T-helper 17 cell (primary cell): ENCODE results near the gene ICE2. TPM values are rescaled to one million over a fixed set of nuclear protein-coding genes. Genes with fewer than 3 reads are reported as not detected.

Source experiments
- ATAC-seq: fragments of 150-1000 bp; cut with Tn5 transposase; 2 replicates; pipeline ENCODE4 v1.10.0; 2021; ENCODE audit warnings: mild to moderate bottlenecking, moderate library complexity
- DNase-seq, 3 donors: peaks; one replicate each; pipeline versions ENCODE4 v3.0.0 to v3.0.0-alpha.2; 2020 to 2021
- H3K9me3 ChIP-seq: one replicate; pipeline ENCODE4 v1.7.0; 2013; ENCODE audit warnings: low read length, mild to moderate bottlenecking; ENCODE audit not compliant: control insufficient read depth, poor library complexity, severe bottlenecking
- H3K27ac Mint-ChIP-seq: one replicate; pipeline ENCODE4 v1.8.0; 2022; ENCODE audit warnings: mild to moderate bottlenecking, moderate library complexity, mixed read lengths
- H3K27me3 Mint-ChIP-seq: one replicate; pipeline ENCODE4 v1.8.0; 2022; ENCODE audit warnings: mixed read lengths
- H3K36me3 Mint-ChIP-seq: one replicate; pipeline ENCODE4 v1.8.0; 2022; ENCODE audit warnings: low read depth, mixed read lengths
- H3K4me1 Mint-ChIP-seq: one replicate; pipeline ENCODE4 v1.8.0; 2022; ENCODE audit warnings: mild to moderate bottlenecking, mixed read lengths
- H3K4me3 Mint-ChIP-seq: one replicate; pipeline ENCODE4 v1.8.0; 2022; ENCODE audit warnings: mild to moderate bottlenecking, moderate library complexity, mixed read lengths
- total RNA-seq, 4 donors: library from RNA in 2 of 4; stranded (reverse) in 2 of 4; gene quantifications; one replicate each; pipeline ENCODE4 v1.2.3 and lab custom pipeline; 2022 to 2026

The ICE2 gene
- total RNA-seq, 2 donors from 2014 or later: 32.9 to 39.8 TPM

DNA sequence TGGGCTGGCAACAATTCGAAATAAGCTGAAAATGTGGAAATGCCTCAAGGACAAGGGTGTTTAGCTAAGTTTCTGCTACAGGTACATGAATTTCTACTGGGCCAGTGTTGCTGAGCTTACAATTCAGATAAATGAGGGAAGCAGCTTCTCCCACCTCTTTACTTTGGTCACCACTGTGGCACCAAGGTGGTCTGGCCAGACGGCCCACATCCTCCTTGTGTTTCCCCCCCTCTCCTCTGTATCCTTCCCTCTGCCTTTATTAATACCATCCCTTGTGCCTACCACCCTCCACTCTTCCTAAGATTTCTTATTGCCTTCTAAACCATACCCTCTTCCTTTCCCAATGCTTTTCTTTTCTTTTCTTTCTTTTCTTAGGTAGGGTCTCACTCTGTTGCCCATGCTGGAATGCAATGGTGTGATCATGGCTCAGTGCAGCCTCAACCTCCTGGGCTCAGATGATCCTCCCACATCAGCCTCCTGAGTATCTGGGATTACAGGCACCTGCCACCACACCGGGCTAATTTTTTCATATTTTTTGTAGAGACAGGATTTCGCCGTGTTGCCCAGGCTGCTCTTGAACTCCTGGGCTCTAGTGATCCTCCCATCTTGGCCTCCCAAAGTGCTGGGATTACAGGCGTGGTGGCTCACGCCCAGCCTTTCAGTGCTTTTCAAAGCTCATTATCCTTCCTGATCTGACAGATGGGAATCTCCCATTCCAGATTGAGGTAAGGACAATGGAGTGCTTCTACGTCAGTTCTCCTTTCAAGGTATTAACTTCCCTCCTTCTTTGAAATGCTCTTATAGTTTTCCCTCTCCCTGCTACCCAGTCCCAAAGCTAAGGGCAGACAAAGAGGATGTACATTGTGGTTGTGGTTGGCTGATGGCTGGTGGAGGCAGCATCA, 95.9 kb downstream of the ICE2 start:
- H3K4me1 Mint-ChIP-seq: peaks cover 26% of the 10 kb centered on the region
- H3K4me3 Mint-ChIP-seq: no peak overlapping the region
- peak overlapping the region; percentile 81 for H3K27ac Mint-ChIP-seq
- peaks cover 5% of the 10 kb centered on the region for H3K36me3 Mint-ChIP-seq
- H3K27me3 Mint-ChIP-seq: no peaks in the 10 kb centered on the region
- ATAC-seq (no peak), DNase-seq (no peak)
- H3K9me3 ChIP-seq: no peaks in the 10 kb centered on the region

DNA sequence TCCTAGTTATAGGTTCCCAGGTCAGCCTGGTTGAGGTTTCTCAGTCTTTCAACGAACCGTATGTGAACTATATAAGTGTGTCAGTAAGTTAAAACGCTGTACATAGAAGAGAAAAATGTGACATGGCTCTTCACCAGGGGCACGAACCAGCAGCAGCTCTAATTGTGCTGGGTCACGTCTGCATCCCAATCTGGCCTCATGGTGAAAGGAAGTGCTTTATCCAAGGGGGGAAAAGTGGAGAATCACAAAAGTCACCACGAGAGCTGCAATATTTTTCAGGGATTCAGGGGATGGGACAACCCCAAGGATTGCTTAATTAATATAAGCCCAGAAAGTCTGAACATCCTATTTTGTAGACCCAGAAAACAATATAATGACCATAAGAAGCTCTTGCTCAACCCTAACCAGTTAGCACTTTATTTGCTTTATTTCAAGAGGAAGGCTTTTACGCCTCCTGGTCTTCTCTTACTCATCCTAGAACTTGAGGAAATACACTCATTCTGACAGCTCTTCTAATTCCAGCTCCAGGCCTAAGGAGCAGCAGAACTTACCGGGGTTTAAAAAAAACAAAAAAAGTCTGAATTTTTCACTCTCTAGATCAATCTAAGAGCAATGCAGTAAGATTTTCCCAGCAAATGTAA, 97.7 kb downstream of the ICE2 start:
- no peak overlapping the region for H3K4me3 Mint-ChIP-seq
- DNase-seq (no peak), ATAC-seq (no peak)
- H3K36me3 Mint-ChIP-seq: peaks cover 5% of the 10 kb centered on the region
- H3K4me1 Mint-ChIP-seq: peaks cover 17% of the 10 kb centered on the region
- no peaks in the 10 kb centered on the region for H3K27me3 Mint-ChIP-seq
- no peaks in the 10 kb centered on the region for H3K9me3 ChIP-seq
- no peak overlapping the region for H3K27ac Mint-ChIP-seq

DNA sequence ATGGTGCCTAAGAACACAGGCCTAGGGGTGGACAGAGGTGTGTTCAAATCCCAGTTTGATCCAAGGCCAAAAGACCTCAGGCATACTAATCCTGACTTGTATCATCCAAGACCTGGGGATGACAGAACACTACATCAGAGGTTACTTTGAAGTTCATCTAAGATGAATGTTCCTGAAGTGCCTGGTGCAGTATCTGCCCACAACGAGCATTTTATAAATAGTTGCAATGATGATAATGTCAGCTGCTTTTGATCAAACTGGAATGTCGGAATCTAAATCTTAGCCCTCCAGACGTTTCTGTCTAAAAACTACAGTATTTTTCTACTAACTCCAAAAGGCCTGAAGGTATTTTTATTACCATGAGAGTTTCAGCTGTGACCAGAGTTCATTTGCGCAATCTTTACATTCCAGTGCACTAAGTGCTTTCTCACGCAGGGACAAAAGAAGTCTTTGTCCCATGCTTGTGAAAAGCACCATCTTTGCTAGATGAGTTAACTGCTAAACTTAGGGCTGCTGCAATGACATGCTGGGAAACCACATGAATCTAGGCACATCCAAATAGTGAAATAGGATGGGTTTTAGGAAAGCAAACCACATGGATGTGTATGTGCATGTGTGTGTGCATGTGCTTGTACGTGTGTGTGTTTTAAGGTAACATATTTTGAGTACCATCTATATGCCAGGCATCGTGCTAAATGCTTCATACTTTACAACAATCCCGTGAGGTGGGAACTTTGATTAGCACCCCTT, 99.2 kb downstream of the ICE2 start:
- peaks cover 22% of the 10 kb centered on the region for H3K4me1 Mint-ChIP-seq
- H3K36me3 Mint-ChIP-seq: peaks cover 7% of the 10 kb centered on the region
- no peaks in the 10 kb centered on the region for H3K27me3 Mint-ChIP-seq
- no peak for ATAC-seq
- no peak overlapping the region for H3K4me3 Mint-ChIP-seq
- no peak overlapping the region for H3K27ac Mint-ChIP-seq
- H3K9me3 ChIP-seq: no peaks in the 10 kb centered on the region
- DNase-seq: no peak

DNA sequence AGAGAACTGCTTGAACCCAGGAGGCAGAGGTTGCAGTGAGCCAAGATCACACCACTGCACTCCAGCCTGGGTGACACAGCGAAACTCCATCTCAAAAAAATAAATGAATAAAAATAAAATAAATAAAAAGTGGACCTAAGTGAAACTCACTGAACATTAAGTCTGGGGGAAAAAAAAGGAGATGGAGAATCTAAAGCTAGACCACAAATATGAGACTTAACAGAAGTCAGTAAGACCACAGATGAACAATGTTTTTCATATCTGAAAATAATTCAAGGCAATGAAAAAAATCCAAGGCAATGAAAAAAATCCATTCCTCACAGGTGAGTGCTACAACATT, 99.8 kb downstream of the ICE2 start:
- H3K27me3 Mint-ChIP-seq: no peaks in the 10 kb centered on the region
- H3K36me3 Mint-ChIP-seq: peaks cover 7% of the 10 kb centered on the region
- no peaks in the 10 kb centered on the region for H3K9me3 ChIP-seq
- H3K27ac Mint-ChIP-seq: no peak overlapping the region
- peaks cover 23% of the 10 kb centered on the region for H3K4me1 Mint-ChIP-seq
- H3K4me3 Mint-ChIP-seq: no peak overlapping the region
- DNase-seq (no peak), ATAC-seq (no peak)

DNA sequence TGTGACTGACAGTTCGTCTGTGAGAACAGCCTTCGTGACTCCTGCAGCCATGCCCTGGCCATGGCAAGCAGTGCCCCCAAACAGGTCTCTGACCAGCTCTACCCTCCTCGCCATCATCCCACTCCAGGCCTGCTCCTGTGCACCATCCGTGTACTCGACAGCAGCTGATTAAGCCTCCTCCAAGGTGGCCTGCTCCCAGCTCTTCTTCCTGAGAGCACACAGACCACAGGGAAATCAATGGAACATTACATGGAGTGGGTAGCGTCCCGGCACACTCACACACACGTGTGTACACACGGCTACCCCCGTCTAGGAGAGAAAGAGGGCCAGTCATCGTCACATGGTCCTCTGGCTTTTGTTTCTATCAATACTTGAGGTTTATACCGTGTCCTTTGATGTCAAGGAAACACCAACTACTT, 102.3 kb downstream of the ICE2 start:
- peak overlapping the region; percentile 41 for H3K27ac Mint-ChIP-seq
- ATAC-seq: no peak
- H3K4me1 Mint-ChIP-seq: peaks cover 20% of the 10 kb centered on the region
- no peak overlapping the region for H3K4me3 Mint-ChIP-seq
- no peak for DNase-seq
- no peaks in the 10 kb centered on the region for H3K9me3 ChIP-seq
- H3K27me3 Mint-ChIP-seq: no peaks in the 10 kb centered on the region
- peaks cover 4% of the 10 kb centered on the region for H3K36me3 Mint-ChIP-seq

DNA sequence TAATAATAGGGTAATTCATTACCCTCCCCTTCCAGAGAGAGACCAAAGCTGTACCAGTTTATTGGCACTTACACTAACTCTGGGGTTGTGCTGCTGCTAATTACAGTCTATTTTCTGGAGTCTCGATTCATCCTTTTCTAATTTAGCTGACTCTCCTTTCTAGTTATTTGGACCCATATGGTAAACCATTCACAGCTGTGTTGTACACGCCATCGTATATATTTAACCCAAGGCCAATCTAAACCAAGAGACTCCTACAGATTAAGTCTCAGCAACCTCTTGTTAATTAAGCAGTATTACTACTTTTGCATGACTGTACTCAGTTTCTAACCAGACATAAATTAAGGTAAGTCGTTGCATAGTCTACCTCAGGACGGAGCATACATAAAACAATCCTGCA, 103.6 kb downstream of the ICE2 start:
- no peaks in the 10 kb centered on the region for H3K9me3 ChIP-seq
- no peak for ATAC-seq
- peaks cover 2% of the 10 kb centered on the region for H3K36me3 Mint-ChIP-seq

DNA sequence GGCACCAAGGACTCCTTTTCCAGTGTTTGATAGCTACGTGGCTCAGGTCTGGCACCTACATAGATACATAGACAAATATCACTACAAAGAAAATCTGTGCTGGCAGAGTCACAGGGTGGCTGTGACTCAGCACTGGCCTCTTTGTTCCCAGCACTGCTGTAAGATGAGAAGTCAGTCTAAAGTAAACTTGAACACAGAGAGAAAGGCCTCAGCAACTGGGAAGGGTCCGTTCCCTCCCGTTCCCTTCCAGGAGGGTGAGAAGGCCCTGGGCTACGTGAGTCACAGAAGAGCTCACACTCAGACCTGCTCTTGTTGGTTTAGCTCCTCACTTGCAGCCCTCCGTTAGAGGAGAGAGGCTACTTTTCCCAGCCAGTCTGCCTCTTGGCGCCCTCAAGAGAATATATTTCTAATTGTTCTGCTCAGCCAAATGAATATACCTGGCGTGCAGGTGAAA, 104.3 kb downstream of the ICE2 start:
- H3K4me3 Mint-ChIP-seq: no peak overlapping the region
- H3K27me3 Mint-ChIP-seq: no peaks in the 10 kb centered on the region
- no peak overlapping the region for H3K27ac Mint-ChIP-seq
- peaks cover 2% of the 10 kb centered on the region for H3K36me3 Mint-ChIP-seq
- no peak for DNase-seq
- peaks cover 26% of the 10 kb centered on the region for H3K4me1 Mint-ChIP-seq
- ATAC-seq: no peak
- no peaks in the 10 kb centered on the region for H3K9me3 ChIP-seq

More for the DNA sequence above, 103.6 kb downstream of the ICE2 start:
- H3K27ac Mint-ChIP-seq: no peak overlapping the region
- H3K4me3 Mint-ChIP-seq: no peak overlapping the region
- no peak for DNase-seq
- H3K4me1 Mint-ChIP-seq: peaks cover 21% of the 10 kb centered on the region
- H3K27me3 Mint-ChIP-seq: no peaks in the 10 kb centered on the region

DNA sequence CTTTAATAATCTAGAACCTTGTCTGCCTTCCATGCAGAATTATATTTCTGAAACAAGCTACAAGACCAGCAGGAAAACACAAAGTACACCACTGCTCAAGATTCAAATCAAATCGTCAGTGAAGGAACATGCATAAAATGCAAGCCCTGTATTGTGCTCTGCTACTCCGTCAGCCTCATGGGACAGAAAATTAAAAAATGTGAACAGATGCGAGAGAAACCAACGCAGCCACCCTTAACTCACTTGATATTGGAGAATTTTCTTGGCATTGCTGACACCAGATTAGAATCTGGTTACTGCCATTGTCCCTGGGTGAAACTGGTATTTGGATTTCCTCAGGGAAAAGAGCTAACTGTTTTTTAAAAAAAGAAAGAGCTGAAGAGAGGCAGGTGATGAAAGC, 104.7 kb downstream of the ICE2 start:
- no peak for ATAC-seq
- H3K9me3 ChIP-seq: no peaks in the 10 kb centered on the region
- no peak overlapping the region for H3K27ac Mint-ChIP-seq
- H3K4me1 Mint-ChIP-seq: peaks cover 26% of the 10 kb centered on the region
- H3K4me3 Mint-ChIP-seq: peak overlapping the region; percentile 52
- H3K36me3 Mint-ChIP-seq: peaks cover 2% of the 10 kb centered on the region
- no peaks in the 10 kb centered on the region for H3K27me3 Mint-ChIP-seq
- no peak for DNase-seq

DNA sequence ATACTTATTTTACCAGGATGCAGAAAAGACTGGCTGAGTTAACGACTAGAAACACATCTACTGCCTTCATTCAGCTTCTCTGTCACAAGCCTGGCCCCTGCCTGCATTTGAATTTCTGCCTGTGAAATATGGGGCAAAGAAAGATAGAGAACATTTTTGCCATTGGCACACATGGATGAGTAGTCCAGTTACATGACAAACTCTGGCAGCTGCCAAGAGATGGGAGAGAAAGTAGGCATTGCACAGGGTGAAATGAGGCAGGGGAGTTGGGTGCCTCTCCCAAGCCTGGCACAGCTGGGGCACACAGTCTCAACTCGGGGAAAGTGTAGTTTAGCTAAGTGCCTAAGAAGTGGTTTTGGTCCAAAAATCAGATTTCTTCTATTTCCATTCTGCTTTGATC, 105.2 kb downstream of the ICE2 start:
- Mint-ChIP-seq H3K36me3 (peaks cover 2% of the 10 kb centered on the region), H3K27me3 (no peaks in the 10 kb centered on the region), H3K4me1 (peaks cover 26% of the 10 kb centered on the region), H3K4me3 (peak overlapping the region; percentile 25), H3K27ac (no peak overlapping the region)
- no peak for DNase-seq
- H3K9me3 ChIP-seq: no peaks in the 10 kb centered on the region
- ATAC-seq: no peak

DNA sequence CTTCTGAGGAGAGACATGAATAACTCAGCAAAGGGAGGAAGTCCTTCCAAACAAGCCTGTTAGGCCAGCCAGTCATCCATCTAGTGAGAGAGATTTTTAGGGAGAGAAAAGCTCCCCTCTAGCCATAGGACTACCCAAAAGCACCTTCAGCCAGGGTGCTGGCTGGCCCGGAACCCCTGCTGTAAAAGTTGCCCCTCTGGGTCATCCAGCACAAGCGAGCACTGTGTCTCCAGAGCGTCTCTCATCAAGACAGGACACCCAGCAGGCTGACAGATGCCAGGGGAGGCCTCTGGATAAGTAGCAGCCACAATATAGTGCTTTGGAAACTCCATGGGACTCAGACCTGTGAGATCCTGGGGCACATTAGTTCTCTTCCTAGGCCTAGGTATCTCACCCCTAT, 105.6 kb downstream of the ICE2 start:
- peaks cover 2% of the 10 kb centered on the region for H3K36me3 Mint-ChIP-seq
- ATAC-seq (no peak), DNase-seq (no peak)
- H3K4me1 Mint-ChIP-seq: peaks cover 26% of the 10 kb centered on the region
- H3K27ac Mint-ChIP-seq: no peak overlapping the region
- H3K27me3 Mint-ChIP-seq: no peaks in the 10 kb centered on the region
- H3K9me3 ChIP-seq: no peaks in the 10 kb centered on the region
- no peak overlapping the region for H3K4me3 Mint-ChIP-seq

DNA sequence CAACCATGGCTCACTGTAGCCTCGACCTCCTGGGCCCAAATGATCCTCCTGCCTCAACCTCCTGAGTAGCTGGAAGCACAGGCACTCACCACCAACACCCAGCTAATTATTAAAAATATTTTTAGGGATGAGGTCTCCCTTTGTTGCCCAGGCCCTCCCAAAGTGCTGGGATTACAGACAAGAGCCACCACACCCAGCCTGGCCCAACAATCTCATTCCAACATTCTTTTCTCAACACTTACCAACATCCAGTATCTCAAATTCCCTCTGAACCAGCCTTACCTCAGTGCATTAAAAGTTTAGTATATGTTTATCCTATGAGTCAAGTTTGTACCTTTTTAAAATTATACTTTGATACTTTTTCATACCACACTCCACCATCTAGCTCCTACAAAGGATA, 106.2 kb downstream of the ICE2 start:
- DNase-seq: no peak
- no peak overlapping the region for H3K27ac Mint-ChIP-seq
- no peaks in the 10 kb centered on the region for H3K9me3 ChIP-seq
- peaks cover 2% of the 10 kb centered on the region for H3K36me3 Mint-ChIP-seq
- peaks cover 26% of the 10 kb centered on the region for H3K4me1 Mint-ChIP-seq
- H3K4me3 Mint-ChIP-seq: no peak overlapping the region
- ATAC-seq: no peak
- no peaks in the 10 kb centered on the region for H3K27me3 Mint-ChIP-seq

DNA sequence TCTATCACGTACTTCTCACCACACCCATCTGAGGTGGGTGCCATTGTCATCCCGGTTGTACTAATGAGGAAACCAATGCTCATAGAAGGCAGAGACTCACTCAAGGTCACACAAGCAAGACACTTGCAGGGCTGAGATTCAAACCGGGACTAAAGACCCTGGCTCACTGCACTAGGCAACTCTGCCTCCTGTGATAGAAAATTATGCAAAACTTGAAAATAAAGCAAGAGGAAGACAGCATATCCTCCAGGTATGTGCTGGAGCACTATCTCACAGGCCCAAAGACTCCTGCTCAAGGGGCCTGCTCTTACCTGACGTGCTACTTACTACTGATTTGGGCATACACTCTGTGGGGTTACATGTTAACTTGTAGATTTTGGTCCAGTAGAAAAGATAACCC, 106.7 kb downstream of the ICE2 start:
- H3K4me3 Mint-ChIP-seq: no peak overlapping the region
- no peaks in the 10 kb centered on the region for H3K9me3 ChIP-seq
- ATAC-seq (no peak), DNase-seq (no peak)
- peaks cover 2% of the 10 kb centered on the region for H3K36me3 Mint-ChIP-seq
- H3K27ac Mint-ChIP-seq: no peak overlapping the region
- H3K4me1 Mint-ChIP-seq: peaks cover 26% of the 10 kb centered on the region
- no peaks in the 10 kb centered on the region for H3K27me3 Mint-ChIP-seq
